ENCODE measurements around the gene TPD52L1. TPM values are rescaled to one million over a fixed set of nuclear protein-coding genes. Genes with fewer than 3 reads are reported as not detected.
A peak's percentile ranks its signal among the peaks of the same experiment; 100 is the strongest.

Gene TPD52L1
- total RNA-seq, 1 donor, result 35.5 TPM

DNA sequence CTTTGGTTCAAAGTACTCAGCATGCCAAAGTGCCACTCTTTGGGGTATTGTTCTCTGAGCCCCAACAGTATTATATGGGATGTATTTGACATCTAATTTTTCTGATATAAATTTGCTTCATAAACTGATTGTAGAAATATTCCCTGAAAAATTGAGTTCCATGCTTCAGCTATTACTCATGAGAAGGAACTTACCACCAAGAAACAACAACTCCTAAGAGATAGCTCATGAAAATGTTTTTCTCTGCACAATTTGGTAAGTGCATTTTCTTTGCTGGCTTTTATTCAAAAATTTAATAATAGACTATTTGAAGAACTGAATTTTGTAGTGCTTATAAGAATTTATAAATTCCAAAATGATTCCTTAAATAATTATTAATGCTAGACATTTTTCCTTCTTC lies 12.8 kb upstream of the TPD52L1 start:
- TF ChIP-seq, protein P1, sequence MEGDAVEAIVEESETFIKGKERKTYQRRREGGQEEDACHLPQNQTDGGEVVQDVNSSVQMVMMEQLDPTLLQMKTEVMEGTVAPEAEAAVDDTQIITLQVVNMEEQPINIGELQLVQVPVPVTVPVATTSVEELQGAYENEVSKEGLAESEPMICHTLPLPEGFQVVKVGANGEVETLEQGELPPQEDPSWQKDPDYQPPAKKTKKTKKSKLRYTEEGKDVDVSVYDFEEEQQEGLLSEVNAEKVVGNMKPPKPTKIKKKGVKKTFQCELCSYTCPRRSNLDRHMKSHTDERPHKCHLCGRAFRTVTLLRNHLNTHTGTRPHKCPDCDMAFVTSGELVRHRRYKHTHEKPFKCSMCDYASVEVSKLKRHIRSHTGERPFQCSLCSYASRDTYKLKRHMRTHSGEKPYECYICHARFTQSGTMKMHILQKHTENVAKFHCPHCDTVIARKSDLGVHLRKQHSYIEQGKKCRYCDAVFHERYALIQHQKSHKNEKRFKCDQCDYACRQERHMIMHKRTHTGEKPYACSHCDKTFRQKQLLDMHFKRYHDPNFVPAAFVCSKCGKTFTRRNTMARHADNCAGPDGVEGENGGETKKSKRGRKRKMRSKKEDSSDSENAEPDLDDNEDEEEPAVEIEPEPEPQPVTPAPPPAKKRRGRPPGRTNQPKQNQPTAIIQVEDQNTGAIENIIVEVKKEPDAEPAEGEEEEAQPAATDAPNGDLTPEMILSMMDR (IDR thresholded peaks at IDR 0.05; ENCODE audit: extremely low read depth, low read depth, low read length), result no peak
- no peaks in the 10 kb centered on the region for H3K79me2 ChIP-seq (ENCODE audit: insufficient read depth, low read length)
- H3K36me3 ChIP-seq (ENCODE audit: insufficient read depth, low read length), result no peaks in the 10 kb centered on the region
- no peak overlapping the region for H3K27ac ChIP-seq (ENCODE audit: low read depth, low read length)
- H3K4me1 ChIP-seq (ENCODE audit: insufficient read depth, low read length), result peaks cover 7% of the 10 kb centered on the region
- H4K20me1 ChIP-seq (ENCODE audit: insufficient read depth, low read length), result no peaks in the 10 kb centered on the region
- peak overlapping the region; percentile 5 for H2AFZ ChIP-seq (ENCODE audit: low read length)
- no peak overlapping the region for H3K4me2 ChIP-seq (ENCODE audit: insufficient read depth, low read length)
- peak; percentile 66 for DNase-seq (ENCODE audit: insufficient read length, low spot score, missing footprints)
- H3K4me3 ChIP-seq (ENCODE audit: insufficient read depth, low read length), result no peak overlapping the region
- H3K9me3 ChIP-seq (ENCODE audit: low read depth, low read length), result no peaks in the 10 kb centered on the region
- H3K27me3 ChIP-seq (ENCODE audit: insufficient read depth, low read length), result no peaks in the 10 kb centered on the region

DNA sequence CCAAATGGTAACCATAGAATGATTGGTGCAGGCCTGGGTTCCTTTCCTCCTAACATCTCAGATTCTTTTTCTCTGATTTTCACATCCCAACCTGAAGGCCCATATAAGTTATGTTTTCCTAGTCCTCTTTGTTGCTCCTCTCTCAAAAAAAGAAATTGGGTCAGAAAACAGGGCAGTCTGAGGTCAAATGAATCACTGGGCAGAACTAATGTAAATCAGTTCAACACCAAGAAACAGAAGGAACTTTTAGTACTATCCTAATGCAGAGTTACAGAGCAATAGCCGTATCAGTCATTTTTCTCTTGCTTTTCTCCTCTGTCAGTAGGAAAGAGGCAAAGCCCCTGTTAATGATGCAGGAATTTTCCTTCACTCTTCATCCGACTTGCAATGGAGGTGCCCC lies 11.0 kb upstream of the TPD52L1 start:
- Histone ChIP-seq H4K20me1 (ENCODE audit: insufficient read depth, low read length) (no peaks in the 10 kb centered on the region), H3K9me3 (ENCODE audit: low read depth, low read length) (no peaks in the 10 kb centered on the region), H3K27ac (ENCODE audit: low read depth, low read length) (no peak overlapping the region), H3K36me3 (ENCODE audit: insufficient read depth, low read length) (no peaks in the 10 kb centered on the region), H3K4me2 (ENCODE audit: insufficient read depth, low read length) (no peak overlapping the region), H3K79me2 (ENCODE audit: insufficient read depth, low read length) (no peaks in the 10 kb centered on the region), H2AFZ (ENCODE audit: low read length) (no peak overlapping the region), H3K4me1 (ENCODE audit: insufficient read depth, low read length) (peaks cover 7% of the 10 kb centered on the region), H3K27me3 (ENCODE audit: insufficient read depth, low read length) (no peaks in the 10 kb centered on the region), H3K4me3 (ENCODE audit: insufficient read depth, low read length) (no peak overlapping the region)
- no peak for DNase-seq (ENCODE audit: insufficient read length, low spot score, missing footprints)
- TF ChIP-seq, protein P1 (IDR thresholded peaks at IDR 0.05; ENCODE audit: extremely low read depth, low read depth, low read length), result no peak

DNA sequence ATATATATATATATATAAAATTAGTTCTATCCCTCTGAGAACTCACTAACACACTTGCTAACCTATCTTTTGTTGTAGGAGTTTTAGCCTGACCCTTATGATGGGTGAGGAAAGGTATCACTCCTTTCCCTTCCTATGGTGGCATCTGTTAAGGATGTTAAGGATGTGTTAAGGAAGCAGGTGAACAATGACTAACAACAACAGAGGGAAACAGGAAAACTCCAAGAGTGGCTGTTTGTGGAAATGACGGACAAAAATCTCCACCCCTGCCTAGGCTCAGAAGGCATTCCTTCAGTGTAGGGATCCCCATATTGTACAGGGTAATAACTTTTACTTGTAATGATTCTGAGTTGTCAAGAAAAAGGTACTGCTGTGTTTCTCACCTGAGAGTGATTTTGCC lies 8.8 kb upstream of the TPD52L1 start:
- H3K4me3 ChIP-seq (ENCODE audit: insufficient read depth, low read length), result no peak overlapping the region
- H3K36me3 ChIP-seq (ENCODE audit: insufficient read depth, low read length), result no peaks in the 10 kb centered on the region
- H3K9me3 ChIP-seq (ENCODE audit: low read depth, low read length), result no peaks in the 10 kb centered on the region
- H3K4me2 ChIP-seq (ENCODE audit: insufficient read depth, low read length), result no peak overlapping the region
- H3K4me1 ChIP-seq (ENCODE audit: insufficient read depth, low read length), result peaks cover 15% of the 10 kb centered on the region
- H3K79me2 ChIP-seq (ENCODE audit: insufficient read depth, low read length), result no peaks in the 10 kb centered on the region
- no peaks in the 10 kb centered on the region for H4K20me1 ChIP-seq (ENCODE audit: insufficient read depth, low read length)
- no peak overlapping the region for H3K27ac ChIP-seq (ENCODE audit: low read depth, low read length)
- H3K27me3 ChIP-seq (ENCODE audit: insufficient read depth, low read length), result no peaks in the 10 kb centered on the region
- DNase-seq (ENCODE audit: insufficient read length, low spot score, missing footprints), result no peak
- H2AFZ ChIP-seq (ENCODE audit: low read length), result no peak overlapping the region
- TF ChIP-seq, protein P1 (IDR thresholded peaks at IDR 0.05; ENCODE audit: extremely low read depth, low read depth, low read length), result no peak

DNA sequence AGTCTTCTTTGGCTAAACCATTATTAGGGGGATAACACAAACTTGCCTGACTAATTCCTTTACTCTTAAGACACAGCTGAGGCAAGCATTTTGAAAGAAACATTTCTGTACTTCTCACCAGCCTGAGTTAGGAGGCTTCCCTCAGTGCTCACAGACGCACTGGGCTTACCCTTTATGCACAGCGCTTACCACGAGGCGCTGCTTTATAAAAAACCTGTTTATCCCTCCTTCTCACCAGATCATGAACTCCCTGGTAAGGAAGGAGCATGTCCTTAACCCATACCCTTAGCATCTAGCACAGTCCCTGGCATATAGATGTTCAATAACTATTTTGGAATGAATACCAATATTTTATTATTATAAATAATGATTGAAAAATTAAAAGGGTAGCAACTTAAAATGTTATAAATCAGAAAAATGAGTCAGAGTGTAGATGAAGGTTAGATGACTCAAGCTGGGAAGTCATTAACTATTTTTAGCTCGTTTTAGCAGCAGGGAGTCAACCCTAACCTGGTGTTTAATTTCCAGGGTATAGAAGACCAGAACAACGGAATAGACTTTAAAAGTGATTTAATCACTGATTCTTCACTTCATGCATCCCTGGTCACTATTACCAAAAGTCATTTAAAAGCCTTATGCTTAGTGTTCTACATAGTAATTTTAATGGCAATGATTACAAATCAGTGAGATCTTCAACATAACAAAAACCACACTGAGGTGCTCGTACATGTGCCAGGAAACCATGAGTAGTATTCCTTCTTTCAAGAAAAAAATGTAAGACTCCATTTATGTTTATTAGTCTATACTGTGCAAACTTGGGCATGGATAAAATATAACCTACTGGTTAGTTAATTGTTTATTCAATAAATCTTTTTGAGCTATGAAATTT lies 4.1 kb upstream of the TPD52L1 start:
- no peaks in the 10 kb centered on the region for H4K20me1 ChIP-seq (ENCODE audit: insufficient read depth, low read length)
- H3K9me3 ChIP-seq (ENCODE audit: low read depth, low read length), result no peaks in the 10 kb centered on the region
- H3K27me3 ChIP-seq (ENCODE audit: insufficient read depth, low read length), result no peaks in the 10 kb centered on the region
- no peak overlapping the region for H3K4me3 ChIP-seq (ENCODE audit: insufficient read depth, low read length)
- no peaks in the 10 kb centered on the region for H3K79me2 ChIP-seq (ENCODE audit: insufficient read depth, low read length)
- peak overlapping the region; percentile 10 for H3K27ac ChIP-seq (ENCODE audit: low read depth, low read length)
- peaks cover 12% of the 10 kb centered on the region for H3K4me1 ChIP-seq (ENCODE audit: insufficient read depth, low read length)
- H2AFZ ChIP-seq (ENCODE audit: low read length), result no peak overlapping the region
- peak overlapping the region; percentile 54 for H3K4me2 ChIP-seq (ENCODE audit: insufficient read depth, low read length)
- TF ChIP-seq, protein P1 (IDR thresholded peaks at IDR 0.05; ENCODE audit: extremely low read depth, low read depth, low read length), result no peak
- no peaks in the 10 kb centered on the region for H3K36me3 ChIP-seq (ENCODE audit: insufficient read depth, low read length)
- peak; percentile 88 for DNase-seq (ENCODE audit: insufficient read length, low spot score, missing footprints)
